Measurements from ENCODE around the gene CYB5B. TPM values are rescaled to one million over a fixed set of nuclear protein-coding genes. Genes with fewer than 3 reads are reported as not detected.

Gene CYB5B
- total RNA-seq, 2 donors from 2014 or later, result 153 to 160 TPM

DNA sequence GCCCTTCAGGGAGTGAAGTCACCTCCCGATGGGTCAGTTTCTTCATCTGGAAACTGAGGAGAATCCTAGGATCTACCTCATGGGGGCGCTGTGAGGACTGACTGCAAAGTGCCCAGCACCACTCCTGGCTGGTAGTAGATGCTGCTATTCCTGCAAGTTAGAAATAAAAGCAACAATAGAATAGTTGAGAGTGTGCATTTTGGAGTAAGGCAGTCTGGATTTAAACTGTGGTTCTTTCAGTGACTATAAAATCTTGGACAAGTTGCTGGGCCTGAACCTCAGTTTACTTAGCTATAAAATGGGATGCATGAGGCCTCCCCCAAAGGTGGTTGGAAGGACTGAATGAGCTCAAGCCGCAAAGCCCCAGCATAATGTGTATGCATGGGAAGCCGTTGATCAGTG lies 70.6 kb downstream of the CYB5B start:
- DNase-seq (ENCODE audit: low spot score in 2 of 2), result peak in 1 of 2 donors; percentile 62
- H3K9me3 Mint-ChIP-seq, result no peaks in the 10 kb centered on the region
- no peak overlapping the region for H3K27ac Mint-ChIP-seq
- peak; percentile 64 to 73 for ATAC-seq
- no peaks in the 10 kb centered on the region for H3K36me3 Mint-ChIP-seq

GRCh38 chr16:69495821-69496220 lies 71.4 kb downstream of the CYB5B start:
- H3K27ac Mint-ChIP-seq, result no peak overlapping the region
- no peaks in the 10 kb centered on the region for H3K36me3 Mint-ChIP-seq
- no peaks in the 10 kb centered on the region for H3K9me3 Mint-ChIP-seq
- no peak for DNase-seq (ENCODE audit: low spot score in 2 of 2)
- ATAC-seq, result no peak

GRCh38 chr16:69496376-69496775 lies 72.0 kb downstream of the CYB5B start:
- DNase-seq (ENCODE audit: low spot score in 2 of 2) (peak in 1 of 2 donors; percentile 14), ATAC-seq (no peak)
- Mint-ChIP-seq H3K36me3 (no peaks in the 10 kb centered on the region), H3K9me3 (no peaks in the 10 kb centered on the region), H3K27ac (no peak overlapping the region)

DNA sequence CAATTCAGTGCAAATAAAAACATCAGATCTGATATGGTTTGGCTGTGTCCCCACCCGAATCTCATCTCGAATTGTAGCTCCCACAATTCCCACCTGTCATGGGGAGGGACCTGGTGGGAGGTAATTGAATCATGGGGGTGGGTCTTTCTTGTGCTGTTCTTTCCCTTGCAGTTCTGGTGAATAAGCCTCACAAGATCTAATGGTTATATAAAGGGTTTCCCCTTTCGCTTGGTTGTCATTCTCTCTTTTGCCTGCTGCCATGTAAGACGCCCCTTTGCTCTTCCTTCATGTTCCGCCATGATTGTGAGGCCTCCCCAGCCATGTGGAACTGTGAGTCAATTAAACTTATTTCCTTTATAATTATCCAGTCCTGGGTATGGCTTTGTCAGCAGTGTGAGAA lies 72.5 kb downstream of the CYB5B start:
- ATAC-seq (no peak), DNase-seq (ENCODE audit: low spot score in 2 of 2) (peak in 1 of 2 donors; percentile 11)
- Mint-ChIP-seq H3K27ac (no peak overlapping the region), H3K36me3 (no peaks in the 10 kb centered on the region), H3K9me3 (no peaks in the 10 kb centered on the region)

- peak in 1 of 2 donors; percentile 25 for DNase-seq (ENCODE audit: low spot score in 2 of 2)
- Mint-ChIP-seq H3K36me3 (no peaks in the 10 kb centered on the region), H3K9me3 (no peaks in the 10 kb centered on the region), H3K27ac (no peak overlapping the region)
- ATAC-seq, result no peak
Observed at GRCh38 chr16:69497876-69498596, 73.6 kb downstream of the CYB5B start.

DNA sequence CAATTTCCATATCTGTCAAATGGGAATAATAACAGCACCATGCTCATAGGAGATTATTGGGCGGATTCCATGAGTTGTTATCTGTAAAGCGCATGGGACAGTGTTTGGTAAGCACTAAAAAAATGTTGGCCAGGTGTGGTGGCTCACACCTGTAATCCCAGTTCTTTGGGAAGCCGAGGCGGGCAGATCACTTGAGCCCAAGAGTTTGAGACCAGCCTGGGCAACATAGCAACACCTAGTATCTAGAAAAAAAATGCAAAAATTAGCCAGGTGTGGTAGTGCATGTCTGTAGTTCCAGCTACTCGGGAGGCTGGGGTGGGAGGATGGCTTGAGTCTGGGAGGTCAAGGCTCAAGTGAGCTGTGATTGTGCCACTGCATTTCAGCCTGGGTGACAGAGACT lies 74.5 kb downstream of the CYB5B start:
- DNase-seq (ENCODE audit: low spot score in 2 of 2) (peak in 1 of 2 donors; percentile 1), ATAC-seq (no peak)
- Mint-ChIP-seq H3K36me3 (no peaks in the 10 kb centered on the region), H3K27ac (no peak overlapping the region), H3K9me3 (no peaks in the 10 kb centered on the region)

DNA sequence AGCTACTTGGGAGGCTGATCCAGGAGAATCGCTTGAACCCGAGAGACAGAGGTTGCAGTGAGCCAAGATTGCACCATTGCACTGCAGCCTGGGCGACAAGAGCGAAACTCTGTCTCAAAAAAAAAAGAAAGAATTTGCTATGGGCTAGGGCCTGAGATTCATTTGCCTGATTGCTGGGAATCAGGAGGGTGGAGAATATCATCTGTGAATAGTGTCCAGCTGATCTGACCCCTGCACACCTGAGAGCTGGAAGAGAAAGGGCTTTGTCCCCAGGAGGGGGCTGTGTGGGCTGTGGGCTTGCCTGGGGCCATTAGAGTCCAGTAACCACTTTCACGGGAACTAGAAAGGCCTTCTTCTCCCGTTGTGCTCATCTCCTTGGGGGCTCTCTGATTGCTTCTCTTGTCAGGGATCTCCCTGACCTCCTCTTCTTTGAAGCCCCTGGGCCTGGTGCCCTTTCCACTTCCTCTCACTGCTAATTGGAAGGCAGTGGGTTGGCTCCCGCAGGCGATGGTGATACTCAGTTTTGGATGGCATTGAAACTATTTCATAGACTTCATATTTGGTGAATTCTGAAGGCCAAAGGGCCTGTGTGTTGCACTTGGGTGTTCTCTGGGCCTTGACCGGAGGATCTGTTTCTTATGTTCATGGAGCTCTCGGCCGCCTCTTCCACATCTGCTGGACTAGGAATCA lies 75.3 kb downstream of the CYB5B start:
- DNase-seq (ENCODE audit: low spot score in 2 of 2) (peak in 1 of 2 donors; percentile 34), ATAC-seq (no peak)
- H3K9me3 Mint-ChIP-seq, result no peaks in the 10 kb centered on the region
- no peaks in the 10 kb centered on the region for H3K36me3 Mint-ChIP-seq
- no peak overlapping the region for H3K27ac Mint-ChIP-seq

GRCh38 chr16:69500496-69500895 lies 76.1 kb downstream of the CYB5B start:
- DNase-seq (ENCODE audit: low spot score in 2 of 2), result peak in 1 of 2 donors; percentile 3
- Mint-ChIP-seq H3K9me3 (no peaks in the 10 kb centered on the region), H3K27ac (no peak overlapping the region), H3K36me3 (no peaks in the 10 kb centered on the region)
- ATAC-seq, result no peak

GRCh38 chr16:69501956-69502745 lies 77.7 kb downstream of the CYB5B start:
- ATAC-seq, result no peak
- Mint-ChIP-seq H3K9me3 (no peaks in the 10 kb centered on the region), H3K27ac (no peak overlapping the region), H3K36me3 (no peaks in the 10 kb centered on the region)
- peak in 1 of 2 donors; percentile 4 for DNase-seq (ENCODE audit: low spot score in 2 of 2)

DNA sequence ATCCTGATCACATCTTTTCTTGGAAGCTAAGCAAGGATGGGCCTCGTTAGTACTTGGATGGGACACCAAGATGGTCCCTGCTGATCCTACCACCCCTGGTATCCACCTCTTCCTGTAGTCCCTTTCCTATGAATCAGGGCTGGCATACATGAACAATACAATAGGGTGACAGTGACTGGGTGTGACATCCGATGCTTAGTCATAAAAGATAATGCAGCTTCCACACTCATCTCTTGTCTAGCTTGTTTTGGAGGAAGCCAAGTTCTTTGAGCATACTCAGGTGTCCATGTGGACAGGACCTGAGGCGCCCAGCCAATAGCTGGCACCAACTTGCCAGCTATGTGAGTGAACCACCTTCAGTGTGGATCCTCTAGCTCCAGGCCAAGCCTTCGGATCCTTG lies 78.8 kb downstream of the CYB5B start:
- peak in 1 of 2 donors; percentile 20 for DNase-seq (ENCODE audit: low spot score in 2 of 2)
- H3K27ac Mint-ChIP-seq, result no peak overlapping the region
- no peaks in the 10 kb centered on the region for H3K9me3 Mint-ChIP-seq
- H3K36me3 Mint-ChIP-seq, result no peaks in the 10 kb centered on the region
- ATAC-seq, result peak in 1 of 2 donors; percentile 20

- ATAC-seq (no peak), DNase-seq (ENCODE audit: low spot score in 2 of 2) (no peak)
- Mint-ChIP-seq H3K9me3 (no peaks in the 10 kb centered on the region), H3K36me3 (no peaks in the 10 kb centered on the region), H3K27ac (no peak overlapping the region)
Observed at GRCh38 chr16:69508033-69508755, 83.8 kb downstream of the CYB5B start.

DNA sequence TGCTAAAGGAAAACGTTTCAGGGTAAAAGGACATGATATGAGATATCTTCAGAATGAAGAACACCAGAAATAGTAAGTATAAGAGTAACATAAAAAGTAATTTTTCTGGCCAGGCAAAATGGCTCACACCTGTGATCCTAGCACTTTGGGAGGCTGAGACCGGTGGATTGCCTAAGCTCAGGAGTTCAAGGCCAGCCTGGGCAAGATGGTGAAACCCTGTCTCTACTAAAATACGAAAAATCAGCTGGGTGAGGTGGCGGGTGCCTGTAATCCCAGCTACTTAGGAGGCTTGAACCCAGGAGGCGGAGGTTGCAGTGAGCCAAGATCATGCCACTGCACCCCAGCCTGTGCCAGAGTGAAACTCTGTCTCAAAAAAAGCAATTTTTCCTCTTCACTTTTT lies 84.7 kb downstream of the CYB5B start:
- H3K27ac Mint-ChIP-seq, result no peak overlapping the region

GRCh38 chr16:69511651-69512050 lies 87.2 kb downstream of the CYB5B start:
- H3K36me3 Mint-ChIP-seq, result no peaks in the 10 kb centered on the region
- H3K9me3 Mint-ChIP-seq, result peaks cover 0 to 8% of the 10 kb centered on the region in 2 donors
- DNase-seq (ENCODE audit: low spot score in 2 of 2), result no peak
- H3K27ac Mint-ChIP-seq, result no peak overlapping the region
- no peak for ATAC-seq

More for the DNA sequence above, 84.7 kb downstream of the CYB5B start:
- ATAC-seq, result no peak
- H3K36me3 Mint-ChIP-seq, result no peaks in the 10 kb centered on the region
- H3K9me3 Mint-ChIP-seq, result peaks cover 0 to 5% of the 10 kb centered on the region in 2 donors
- peak in 1 of 2 donors; percentile 14 for DNase-seq (ENCODE audit: low spot score in 2 of 2)

DNA sequence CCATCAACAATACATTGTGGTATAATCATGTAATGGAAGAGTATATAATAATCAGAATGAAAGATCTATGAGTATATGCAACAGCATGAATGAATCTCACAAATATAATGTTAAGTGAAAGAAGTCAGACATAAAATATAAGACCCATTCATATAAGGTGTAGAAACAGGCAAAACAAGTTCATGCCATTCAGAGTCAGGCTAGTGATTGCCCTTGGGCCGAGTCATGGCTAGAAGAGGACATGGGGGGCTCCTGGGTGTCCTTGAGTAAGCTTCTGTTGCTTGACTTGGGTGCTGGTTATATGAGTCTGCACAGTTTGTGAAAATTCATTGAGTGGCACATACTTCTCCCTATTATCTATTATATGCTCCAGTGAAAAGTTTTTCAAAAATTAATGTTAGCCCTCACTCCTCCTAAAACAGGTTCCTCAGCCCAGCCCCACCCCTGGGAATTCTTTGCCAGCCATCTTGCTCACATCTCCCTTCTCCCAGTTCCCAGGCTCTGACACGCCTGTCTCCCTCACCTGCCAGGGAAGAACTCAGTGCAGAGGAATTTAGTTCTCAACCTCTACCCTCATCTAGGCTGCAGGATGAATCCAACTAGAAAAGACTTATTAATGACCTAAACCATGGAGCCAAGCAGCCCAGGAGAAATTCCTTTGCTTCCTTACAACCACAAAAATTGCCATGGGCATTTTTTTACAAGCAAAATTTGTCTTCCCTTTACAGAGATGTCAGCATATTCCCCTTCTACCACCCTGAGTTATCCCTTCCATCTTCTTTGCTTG lies 89.0 kb downstream of the CYB5B start:
- DNase-seq (ENCODE audit: low spot score in 2 of 2), result no peak
- H3K9me3 Mint-ChIP-seq, result peaks cover 0 to 8% of the 10 kb centered on the region in 2 donors
- no peaks in the 10 kb centered on the region for H3K36me3 Mint-ChIP-seq
- ATAC-seq, result no peak
- no peak overlapping the region for H3K27ac Mint-ChIP-seq

DNA sequence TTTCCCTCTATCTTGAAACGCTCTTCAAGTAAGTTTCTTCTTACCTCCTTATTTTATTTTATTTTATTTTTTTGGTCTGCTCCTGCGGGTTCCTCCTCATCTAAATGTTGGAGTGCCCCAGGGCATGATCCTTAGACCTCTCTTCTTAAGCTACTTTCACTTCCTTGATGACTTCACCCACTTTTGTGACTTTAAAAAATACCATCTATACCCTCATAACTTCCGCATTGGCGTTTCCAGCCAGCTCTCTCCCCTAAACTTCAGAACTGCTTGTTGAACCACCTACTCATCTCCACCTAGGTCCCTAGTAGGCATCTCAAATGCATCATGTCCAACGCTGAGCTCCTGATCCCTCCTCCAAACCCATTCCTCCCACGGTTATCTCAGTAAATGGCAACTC lies 89.9 kb downstream of the CYB5B start:
- no peak for ATAC-seq
- DNase-seq (ENCODE audit: low spot score in 2 of 2), result no peak
- H3K36me3 Mint-ChIP-seq, result no peaks in the 10 kb centered on the region
- H3K27ac Mint-ChIP-seq, result no peak overlapping the region
- peaks cover 0 to 8% of the 10 kb centered on the region in 2 donors for H3K9me3 Mint-ChIP-seq

Measured in activated naive CD4-positive, alpha-beta T cell treated with anti-CD3 and anti-CD28 coated beads, Interleukin-2, amount 50 U/mL, for 72 hours (primary cell).